ENCODE results near the gene ELP2.

ELP2 gene

DNA sequence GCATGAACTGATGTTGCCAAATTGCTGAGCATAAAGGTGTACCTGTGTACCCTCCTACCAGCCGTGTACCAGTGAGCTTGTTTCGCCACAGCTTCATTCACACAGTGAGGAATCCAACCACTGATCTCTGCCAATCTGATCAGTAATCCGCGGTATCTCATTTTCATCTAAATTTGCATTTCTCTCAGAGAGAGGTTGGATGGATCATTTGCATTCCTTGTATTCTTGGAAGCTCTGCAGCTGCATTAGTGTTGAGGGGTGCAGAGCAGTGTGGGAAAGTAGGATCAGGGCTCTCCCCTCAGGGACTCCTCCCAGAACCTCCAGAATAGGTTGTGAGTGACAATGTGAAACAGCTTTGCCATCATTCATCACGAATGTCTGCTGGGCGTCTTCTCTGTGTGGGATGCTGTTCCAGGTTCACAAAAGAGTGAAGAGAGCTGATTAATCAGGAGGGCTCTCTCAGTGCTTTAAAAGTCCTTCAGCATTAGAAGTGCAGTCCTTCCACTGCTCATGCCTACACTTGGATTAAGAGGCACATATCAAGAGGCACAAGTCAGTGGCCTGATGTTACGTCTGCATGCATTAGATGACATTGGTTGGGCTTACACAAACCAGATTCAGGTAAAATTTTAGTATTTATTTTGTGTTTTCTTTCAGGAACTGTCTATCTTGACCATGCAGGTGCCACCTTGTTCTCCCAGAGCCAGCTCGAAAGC is 65.1 kb downstream of the ELP2 start:
- no peak overlapping the region for H3K4me3 ChIP-seq (ENCODE audit: low read depth, low read length)
- no peak for TF ChIP-seq CTCF (IDR thresholded peaks at IDR 0.05; ENCODE audit: borderline replicate concordance, insufficient read depth, low read depth, low read length)

DNA sequence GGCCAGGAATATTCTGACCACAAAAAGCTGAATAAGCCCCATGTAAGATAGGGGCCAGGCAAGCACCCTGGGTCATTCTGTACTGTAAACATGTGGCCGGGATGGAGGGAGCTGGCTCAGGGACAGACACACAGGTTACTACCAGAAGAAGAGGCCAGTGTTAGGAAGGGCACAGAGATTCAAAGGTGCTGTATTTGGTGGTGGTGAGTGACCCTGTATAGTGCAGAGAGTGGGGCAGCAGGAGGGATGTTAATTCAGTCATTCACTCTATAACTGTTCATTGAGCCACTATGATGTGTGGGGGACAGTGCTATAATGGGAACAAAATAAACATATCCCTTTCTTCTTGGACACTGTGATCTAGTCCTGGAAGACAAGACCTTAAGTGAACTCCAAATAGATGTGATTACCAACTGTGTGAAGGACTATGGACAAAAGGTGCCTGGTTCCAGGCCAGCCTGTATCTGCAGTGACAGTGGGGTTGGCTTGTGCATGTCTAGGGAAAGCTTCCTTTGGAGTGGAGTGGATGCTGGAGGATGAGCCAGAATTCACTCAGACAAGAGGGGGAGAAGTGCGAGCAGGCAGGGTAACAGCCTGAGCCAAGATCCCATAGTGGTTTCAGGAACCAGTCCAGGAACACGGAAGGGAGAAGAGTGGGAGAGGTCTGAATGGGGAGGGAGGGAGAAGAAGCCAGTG is 65.9 kb downstream of the ELP2 start:
- TF ChIP-seq CTCF (IDR thresholded peaks at IDR 0.05; ENCODE audit: borderline replicate concordance, insufficient read depth, low read depth, low read length) = no peak
- no peak overlapping the region for H3K4me3 ChIP-seq (ENCODE audit: low read depth, low read length)

- TF ChIP-seq CTCF (IDR thresholded peaks at IDR 0.05; ENCODE audit: borderline replicate concordance, insufficient read depth, low read depth, low read length) = no peak
Observed at GRCh38 chr18:36196238-36196995, 66.7 kb downstream of the ELP2 start.

DNA sequence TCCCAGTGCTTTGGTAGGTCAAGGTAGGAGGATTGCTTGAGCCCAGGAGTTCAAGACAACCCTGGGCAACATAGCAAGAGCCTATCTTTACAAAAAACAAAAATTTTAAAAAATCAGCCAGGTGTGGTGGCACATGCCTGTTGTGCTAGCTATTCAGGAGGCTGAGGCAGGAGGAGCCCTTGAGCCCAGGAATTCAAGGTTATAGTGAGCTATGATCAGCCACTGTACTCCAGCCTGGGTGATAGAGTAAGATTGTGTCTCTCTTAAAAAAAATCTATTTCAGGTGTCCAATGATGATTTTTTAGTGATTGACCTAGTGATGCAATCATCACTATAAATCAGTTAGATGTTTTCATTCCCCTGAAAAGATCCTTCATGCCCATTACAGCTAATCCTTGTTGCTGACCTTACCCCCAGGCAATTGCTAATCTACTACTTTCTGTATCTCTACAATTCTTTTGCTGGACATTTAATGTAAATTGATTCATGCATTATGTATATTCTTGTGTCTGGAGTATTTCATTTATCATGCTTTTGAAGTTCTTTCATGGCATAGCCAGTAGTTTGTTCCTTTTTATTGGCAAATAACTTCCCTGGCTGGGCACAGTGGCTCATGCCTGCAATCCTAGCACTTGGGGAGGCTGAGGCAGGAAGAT is 67.9 kb downstream of the ELP2 start:
- H3K4me3 ChIP-seq (ENCODE audit: low read depth, low read length) = no peak overlapping the region
- TF ChIP-seq CTCF (IDR thresholded peaks at IDR 0.05; ENCODE audit: borderline replicate concordance, insufficient read depth, low read depth, low read length) = no peak

More at GRCh38 chr18:36196238-36196995, 66.7 kb downstream of the ELP2 start:
- no peak overlapping the region for H3K4me3 ChIP-seq (ENCODE audit: low read depth, low read length)

- TF ChIP-seq CTCF (IDR thresholded peaks at IDR 0.05; ENCODE audit: borderline replicate concordance, insufficient read depth, low read depth, low read length) = no peak
- no peak overlapping the region for H3K4me3 ChIP-seq (ENCODE audit: low read depth, low read length)
Observed at GRCh38 chr18:36199691-36200295, 70.1 kb downstream of the ELP2 start.

- no peak overlapping the region for H3K4me3 ChIP-seq (ENCODE audit: low read depth, low read length)
- TF ChIP-seq CTCF (IDR thresholded peaks at IDR 0.05; ENCODE audit: borderline replicate concordance, insufficient read depth, low read depth, low read length) = no peak
Observed at GRCh38 chr18:36200354-36200771, 70.7 kb downstream of the ELP2 start.

Data from GM12875 (cell line).